Measurements from ENCODE around the gene AVEN. TPM values are rescaled to one million over a fixed set of nuclear protein-coding genes. Genes with fewer than 3 reads are reported as not detected.

Gene AVEN
- polyA plus RNA-seq, 3 donors: 12.1 to 14.1 (median 12.4) TPM

DNA sequence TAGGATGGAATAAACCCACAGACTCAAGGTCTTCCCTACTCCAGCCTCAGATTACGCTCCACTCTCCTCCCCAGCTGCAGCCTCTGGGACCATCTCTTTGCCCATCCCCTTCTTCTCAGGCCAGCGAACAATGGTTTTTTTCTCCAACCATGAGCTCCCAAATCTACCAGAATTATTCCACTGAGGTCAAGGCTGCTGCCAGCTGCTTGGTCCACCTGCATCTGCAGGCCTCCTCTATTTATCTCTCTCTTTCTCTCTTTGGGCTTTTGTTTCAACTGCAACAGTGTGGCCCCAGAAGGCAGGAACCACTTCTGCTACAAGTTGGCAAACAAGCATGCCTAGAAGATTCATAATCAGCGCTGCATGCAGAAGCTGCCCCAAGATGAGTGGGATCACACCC, 51.6 kb downstream of the AVEN start:
- DNase-seq (ENCODE audit: low read depth in 3 of 3, low spot score in 2 of 3): no peak

GRCh38 chr15:33985751-33986150, 53.3 kb downstream of the AVEN start:
- DNase-seq (ENCODE audit: low read depth in 3 of 3, low spot score in 2 of 3): no peak

DNA sequence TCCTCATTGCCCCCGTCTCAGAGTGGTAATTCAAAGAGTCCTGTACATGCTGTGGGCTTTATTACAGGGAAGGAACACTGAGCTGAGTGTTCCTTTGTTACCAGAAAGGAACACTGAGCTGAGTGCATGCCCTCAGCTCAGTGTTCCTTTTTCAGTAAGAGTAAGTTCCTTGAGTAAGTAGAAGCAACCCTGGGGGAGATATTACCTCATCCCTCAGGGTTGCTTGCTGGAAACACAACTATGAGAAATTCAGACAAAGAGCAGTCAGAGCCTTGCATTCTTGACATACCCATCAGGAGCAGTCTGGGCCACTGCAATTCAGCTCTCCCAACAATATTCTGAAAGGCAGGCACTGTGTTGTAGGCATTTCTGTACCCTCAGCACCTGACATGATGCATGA, 53.7 kb downstream of the AVEN start:
- DNase-seq (ENCODE audit: low read depth in 3 of 3, low spot score in 2 of 3): no peak

DNA sequence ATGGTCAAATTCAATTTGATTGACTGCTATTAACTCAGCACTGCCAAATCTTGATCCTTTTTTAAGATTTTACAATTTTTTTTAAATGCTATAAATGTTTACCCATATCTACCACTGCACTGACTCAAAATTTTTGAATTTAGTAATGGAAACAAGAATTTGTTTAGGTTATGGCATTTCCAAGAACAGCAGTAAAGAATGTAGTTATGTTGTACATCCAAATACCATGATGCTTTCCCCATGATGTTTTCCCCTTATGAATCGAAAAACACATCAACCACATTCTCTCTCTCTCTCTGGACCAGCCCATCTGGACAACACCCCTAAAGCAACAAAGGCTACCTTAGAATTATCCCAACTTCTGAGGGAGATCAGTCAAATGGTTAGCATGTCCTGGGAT, 56.5 kb downstream of the AVEN start:
- no peak for DNase-seq (ENCODE audit: low read depth in 3 of 3, low spot score in 2 of 3)

DNA sequence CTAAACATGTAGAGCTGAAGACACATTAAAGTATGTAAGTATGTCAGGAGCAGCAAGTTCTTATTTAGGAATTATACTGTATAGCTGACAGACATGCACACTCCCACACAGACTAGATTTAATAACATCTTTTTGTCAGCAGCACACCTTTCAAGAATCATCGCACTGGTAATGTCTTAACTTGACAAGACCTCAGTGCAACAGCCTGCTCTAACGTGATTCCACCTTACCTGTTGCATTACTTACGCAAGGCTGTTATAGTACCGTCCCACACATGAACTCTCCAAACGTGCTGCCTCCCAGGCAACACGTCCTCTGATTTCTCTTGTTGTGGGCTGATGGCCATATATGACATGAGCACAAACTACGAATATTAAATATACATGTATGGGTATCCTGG, 58.8 kb downstream of the AVEN start:
- no peak for DNase-seq (ENCODE audit: low read depth in 3 of 3, low spot score in 2 of 3)

DNA sequence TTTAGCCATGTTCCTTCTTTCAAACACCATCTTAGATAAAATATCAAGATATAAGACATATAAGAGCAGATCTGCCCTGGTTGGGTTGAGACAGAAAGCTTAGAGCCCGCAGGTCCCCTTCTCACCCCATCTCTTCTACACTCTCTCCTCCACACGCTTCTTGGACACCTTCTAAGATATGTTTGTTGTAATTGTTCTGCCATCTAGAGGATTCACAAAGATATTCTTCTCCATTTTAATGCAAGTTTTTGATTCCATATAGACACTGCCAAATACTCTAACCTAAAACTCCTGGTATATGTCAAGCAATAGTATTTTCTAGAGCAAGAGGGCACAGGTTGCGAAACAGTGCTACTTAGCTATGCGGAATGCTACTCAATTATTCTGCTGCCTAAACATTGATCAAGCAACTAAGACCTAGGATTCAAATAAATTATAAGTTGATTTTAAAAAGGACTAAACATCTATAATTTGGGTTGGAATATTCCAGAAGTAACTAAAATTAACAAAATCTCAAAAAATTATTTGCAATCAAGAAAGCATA, 63.9 kb downstream of the AVEN start:
- DNase-seq (ENCODE audit: low read depth in 3 of 3, low spot score in 2 of 3): no peak

DNA sequence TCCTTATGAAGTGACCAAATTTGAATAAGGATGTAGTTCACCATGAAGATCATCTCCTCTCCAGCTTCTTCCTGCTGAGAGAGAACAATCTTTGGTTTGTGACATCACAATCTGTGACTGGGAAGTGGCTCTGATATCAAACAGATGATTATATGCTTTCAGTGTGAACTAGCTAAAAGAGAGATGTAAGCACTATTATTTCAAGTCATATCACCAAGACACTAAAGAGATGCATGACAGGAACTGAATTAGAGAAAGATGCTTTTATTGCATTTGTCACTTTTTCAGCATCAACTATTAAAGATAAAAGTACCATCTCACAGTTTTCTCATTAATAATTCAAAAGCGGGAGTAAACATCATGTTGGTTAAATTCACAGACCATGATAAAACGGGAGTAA, 67.2 kb downstream of the AVEN start:
- DNase-seq (ENCODE audit: low read depth in 3 of 3, low spot score in 2 of 3): no peak

- no peak for DNase-seq (ENCODE audit: low read depth in 3 of 3, low spot score in 2 of 3)
Measured at GRCh38 chr15:33968821-33969220, 70.2 kb downstream of the AVEN start.

- DNase-seq (ENCODE audit: low read depth in 3 of 3, low spot score in 2 of 3): no peak
Measured at GRCh38 chr15:33968224-33968623, 70.8 kb downstream of the AVEN start, which contains the start of gene CHRM5. Gene CHRM5 (plus strand): TSS chr15:33968497. CDS start chr15:34062718, 94,221 bp downstream.

GRCh38 chr15:33964665-33965040, 74.4 kb downstream of the AVEN start:
- DNase-seq (ENCODE audit: low read depth in 3 of 3, low spot score in 2 of 3): no peak

GRCh38 chr15:33963831-33964664, 75.0 kb downstream of the AVEN start:
- no peak for DNase-seq (ENCODE audit: low read depth in 3 of 3, low spot score in 2 of 3)

DNA sequence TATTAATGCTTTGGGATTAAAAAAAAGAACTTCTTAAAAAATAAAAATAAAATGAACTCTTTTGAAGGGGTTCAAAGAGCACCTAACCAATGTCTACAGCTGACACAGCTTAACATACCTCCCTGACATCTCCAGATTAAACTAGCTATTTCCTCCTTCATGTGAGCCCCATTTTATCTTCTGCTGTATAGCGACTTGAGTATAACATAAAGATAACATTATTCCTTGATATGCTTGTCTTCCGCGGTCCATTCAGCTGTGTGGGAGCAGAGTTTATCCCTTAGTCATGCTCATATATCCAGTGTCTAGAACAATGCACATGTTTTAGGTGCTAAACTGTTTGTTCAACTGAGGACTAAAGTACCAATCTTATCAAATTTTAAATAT, 78.5 kb downstream of the AVEN start:
- DNase-seq (ENCODE audit: low read depth in 3 of 3, low spot score in 2 of 3): no peak

DNA sequence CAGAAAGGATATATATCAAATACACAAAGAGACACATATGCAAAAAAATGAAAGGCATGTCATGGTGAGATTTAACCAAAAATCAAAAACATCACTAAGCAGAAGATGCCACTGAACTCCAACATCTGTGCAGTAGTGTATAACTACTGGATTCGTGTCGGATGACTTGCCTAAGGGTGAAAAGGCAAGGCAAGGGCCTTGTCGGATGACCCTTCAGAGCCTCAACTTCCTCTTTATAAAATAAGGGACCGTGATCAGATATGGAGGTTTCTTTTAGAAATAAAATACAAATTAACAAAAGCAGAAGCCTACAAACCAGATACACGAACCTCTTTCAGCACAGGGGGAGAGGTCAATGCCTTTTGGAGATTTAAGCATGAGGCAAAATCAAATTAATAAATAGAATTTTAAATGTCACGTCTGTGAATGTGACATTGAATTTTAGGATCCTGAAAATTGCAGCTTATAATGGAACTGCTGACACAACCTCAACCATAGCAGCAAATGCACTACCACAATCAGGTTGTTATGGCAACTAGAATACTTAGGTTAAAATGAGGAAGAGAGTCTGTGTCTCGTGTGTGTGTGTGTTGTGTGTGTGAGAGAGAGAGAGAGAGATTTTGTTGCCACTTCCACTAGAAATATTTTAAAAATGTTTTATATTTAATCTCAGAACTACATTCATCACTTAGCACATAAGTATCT, 79.0 kb downstream of the AVEN start:
- no peak for DNase-seq (ENCODE audit: low read depth in 3 of 3, low spot score in 2 of 3)

DNA sequence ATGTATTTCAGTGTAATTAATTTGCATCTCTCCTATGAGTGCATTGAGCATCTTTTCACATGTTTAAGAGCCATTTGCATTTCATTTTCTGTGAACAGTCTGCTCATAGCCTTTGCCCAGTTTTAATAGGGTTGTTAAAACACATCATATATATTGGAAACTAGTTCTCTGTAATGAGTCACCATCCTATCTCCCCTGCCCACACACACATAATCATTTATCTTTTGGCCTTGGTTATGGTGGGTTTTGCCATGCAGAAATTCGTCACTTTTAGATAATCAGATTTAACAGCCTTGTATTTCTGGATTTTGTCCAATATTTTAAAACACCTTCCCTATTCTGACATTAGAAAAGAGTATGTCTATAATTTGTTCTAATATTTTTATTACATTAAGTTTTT, 82.6 kb downstream of the AVEN start:
- no peak for DNase-seq (ENCODE audit: low read depth in 3 of 3, low spot score in 2 of 3)

GRCh38 chr15:33955945-33956344, 83.1 kb downstream of the AVEN start:
- DNase-seq (ENCODE audit: low read depth in 3 of 3, low spot score in 2 of 3): no peak

- peak in 2 of 3 donors; percentile 25 to 30 for DNase-seq (ENCODE audit: low read depth in 3 of 3, low spot score in 2 of 3)
Measured at GRCh38 chr15:33946152-33946551, 92.9 kb downstream of the AVEN start.

DNA sequence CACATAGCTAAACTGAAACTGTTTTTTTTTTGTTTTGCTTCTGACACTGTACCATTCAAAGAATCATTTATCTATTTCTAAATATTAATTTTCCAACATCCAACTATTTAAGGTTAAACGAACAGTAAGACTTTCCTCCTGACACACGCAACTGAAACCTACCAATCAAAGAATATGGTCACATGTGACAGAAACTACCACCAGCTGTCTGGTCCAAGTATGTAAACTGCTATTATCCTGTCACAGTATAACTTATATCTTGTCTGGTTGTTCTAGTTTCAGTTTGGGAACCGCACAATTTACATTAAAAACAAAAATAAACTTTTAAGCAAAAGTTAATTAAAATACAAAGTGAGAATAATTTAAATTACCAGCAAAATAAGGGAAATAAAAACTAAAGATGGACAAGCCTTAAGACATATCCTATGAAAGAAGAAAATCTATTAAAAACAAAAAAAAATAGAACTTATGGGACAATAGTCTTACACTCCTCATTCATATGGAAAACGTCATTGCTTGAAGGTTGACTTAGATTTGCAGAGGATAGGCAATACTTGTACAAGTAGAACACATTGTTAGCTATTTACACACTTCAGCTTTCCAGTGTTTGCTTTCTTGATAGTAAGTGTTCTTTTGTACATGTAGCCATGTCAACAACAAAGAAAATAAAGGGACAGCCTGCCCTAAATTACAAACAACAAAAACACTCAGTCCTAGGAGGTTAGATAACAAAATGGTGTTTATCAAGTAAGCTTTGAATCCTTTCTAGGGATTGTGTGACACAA, 97.5 kb downstream of the AVEN start:
- DNase-seq (ENCODE audit: low read depth in 3 of 3, low spot score in 2 of 3): no peak

DNA sequence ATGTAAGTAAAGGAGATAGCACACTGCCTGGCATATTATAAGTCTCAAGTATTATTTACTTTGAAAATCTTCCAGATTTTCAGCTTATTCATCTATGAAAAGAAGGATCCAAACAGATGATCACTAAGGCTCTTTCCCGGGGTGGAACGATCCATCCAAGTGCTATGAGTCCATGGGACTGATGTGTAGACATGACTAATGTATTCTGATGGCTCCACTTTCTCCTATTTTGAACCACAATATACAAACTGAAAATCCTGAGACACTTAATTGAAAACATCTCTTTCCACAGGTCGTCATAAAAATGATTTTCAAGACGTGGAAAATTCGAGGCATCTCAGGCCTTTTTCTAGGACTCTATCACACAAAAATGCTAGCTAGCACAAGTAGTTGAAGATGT, 104.1 kb downstream of the AVEN start:
- DNase-seq (ENCODE audit: low read depth in 3 of 3, low spot score in 2 of 3): no peak

DNA sequence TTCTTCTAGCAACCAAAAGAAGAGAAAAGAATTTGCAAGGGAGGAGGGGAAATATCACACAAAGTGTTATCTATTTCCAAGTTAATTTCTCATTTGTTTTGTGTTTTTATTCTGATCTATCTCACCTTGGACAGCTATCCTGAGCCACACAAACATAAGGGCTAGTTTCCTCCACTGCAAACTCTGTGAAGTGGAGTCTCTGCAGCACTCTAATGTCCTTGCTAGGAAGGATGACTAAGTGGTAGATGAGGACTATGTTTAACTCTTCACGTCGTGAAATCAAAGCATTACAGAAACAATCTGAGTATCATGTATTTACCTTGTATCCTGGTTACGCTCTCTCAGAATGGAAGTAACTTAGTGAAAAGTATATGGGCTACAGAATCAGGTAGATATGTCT, 104.6 kb downstream of the AVEN start:
- DNase-seq (ENCODE audit: low read depth in 3 of 3, low spot score in 2 of 3): no peak

DNA sequence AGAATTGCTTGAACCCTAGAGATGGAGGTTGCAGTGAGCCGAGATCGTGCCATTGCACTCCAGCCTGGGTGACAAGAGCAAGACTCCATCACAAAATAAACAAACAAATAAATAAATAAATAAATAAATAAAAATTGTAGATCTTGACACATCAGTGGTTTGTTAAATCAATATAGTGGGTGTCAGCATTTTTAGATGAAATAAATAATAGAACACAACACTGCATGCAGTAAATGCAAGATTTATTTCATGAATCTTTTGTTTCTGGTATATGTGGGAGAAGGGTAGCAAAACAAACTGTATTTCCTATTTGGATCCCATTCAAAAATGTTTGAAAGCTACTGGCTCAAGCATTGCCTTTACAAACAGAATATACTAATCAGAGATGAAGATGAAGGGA, 106.3 kb downstream of the AVEN start:
- no peak for DNase-seq (ENCODE audit: low read depth in 3 of 3, low spot score in 2 of 3)

- no peak for DNase-seq (ENCODE audit: low read depth in 3 of 3, low spot score in 2 of 3)
Measured at GRCh38 chr15:33926260-33926659, 112.7 kb downstream of the AVEN start.

Data from right renal cortex interstitium (tissue), 3 donors.